ENCODE measurements around the gene ACOT7. TPM values are rescaled to one million over a fixed set of nuclear protein-coding genes. Genes with fewer than 3 reads are reported as not detected.

Gene ACOT7
- total RNA-seq, 4 donors from 2014 or later = 18.6 to 29.4 (median 23.2) TPM

DNA sequence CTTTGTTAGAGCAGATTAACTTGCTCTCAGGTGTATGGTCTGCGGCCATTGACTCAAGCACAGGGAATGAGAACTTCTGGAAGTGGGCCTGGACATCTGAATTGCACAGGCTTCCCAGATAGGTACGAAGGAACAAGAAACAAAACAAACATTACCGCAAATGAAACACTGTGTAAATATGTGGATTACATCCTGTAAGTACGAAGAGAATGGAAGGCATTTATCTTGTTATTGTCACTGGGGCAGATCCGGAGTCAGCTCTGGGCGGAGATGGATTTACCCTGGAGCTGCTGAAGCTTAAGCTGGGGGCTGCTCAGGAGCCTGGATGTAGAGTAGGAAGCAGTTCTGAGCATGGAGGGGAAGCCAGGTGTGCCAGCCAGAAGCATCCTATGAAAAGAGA, 19.3 kb upstream of the ACOT7 start:
- Histone ChIP-seq H3K27me3 (peaks cover 0 to 70% of the 10 kb centered on the region in 2 donors), H3K27ac (no peak overlapping the region), H3K36me3 (no peaks in the 10 kb centered on the region), H3K4me3 (no peak overlapping the region), H3K4me1 (peaks cover 0 to 5% (median 0%) of the 10 kb centered on the region in 4 donors), H3K9me3 (no peaks in the 10 kb centered on the region)
- no peak for DNase-seq (ENCODE audit: low spot score in 2 of 2)
- WGBS, 2 donors = 76 to 83% methylated on average over 6 of the region's 6 CpGs
- TF ChIP-seq EP300 (IDR thresholded peaks at IDR 0.05) (no peak), POLR2A (IDR thresholded peaks at IDR 0.05) (no peak)
- TF ChIP-seq, protein P1, sequence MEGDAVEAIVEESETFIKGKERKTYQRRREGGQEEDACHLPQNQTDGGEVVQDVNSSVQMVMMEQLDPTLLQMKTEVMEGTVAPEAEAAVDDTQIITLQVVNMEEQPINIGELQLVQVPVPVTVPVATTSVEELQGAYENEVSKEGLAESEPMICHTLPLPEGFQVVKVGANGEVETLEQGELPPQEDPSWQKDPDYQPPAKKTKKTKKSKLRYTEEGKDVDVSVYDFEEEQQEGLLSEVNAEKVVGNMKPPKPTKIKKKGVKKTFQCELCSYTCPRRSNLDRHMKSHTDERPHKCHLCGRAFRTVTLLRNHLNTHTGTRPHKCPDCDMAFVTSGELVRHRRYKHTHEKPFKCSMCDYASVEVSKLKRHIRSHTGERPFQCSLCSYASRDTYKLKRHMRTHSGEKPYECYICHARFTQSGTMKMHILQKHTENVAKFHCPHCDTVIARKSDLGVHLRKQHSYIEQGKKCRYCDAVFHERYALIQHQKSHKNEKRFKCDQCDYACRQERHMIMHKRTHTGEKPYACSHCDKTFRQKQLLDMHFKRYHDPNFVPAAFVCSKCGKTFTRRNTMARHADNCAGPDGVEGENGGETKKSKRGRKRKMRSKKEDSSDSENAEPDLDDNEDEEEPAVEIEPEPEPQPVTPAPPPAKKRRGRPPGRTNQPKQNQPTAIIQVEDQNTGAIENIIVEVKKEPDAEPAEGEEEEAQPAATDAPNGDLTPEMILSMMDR (IDR thresholded peaks at IDR 0.05) = no peak

DNA sequence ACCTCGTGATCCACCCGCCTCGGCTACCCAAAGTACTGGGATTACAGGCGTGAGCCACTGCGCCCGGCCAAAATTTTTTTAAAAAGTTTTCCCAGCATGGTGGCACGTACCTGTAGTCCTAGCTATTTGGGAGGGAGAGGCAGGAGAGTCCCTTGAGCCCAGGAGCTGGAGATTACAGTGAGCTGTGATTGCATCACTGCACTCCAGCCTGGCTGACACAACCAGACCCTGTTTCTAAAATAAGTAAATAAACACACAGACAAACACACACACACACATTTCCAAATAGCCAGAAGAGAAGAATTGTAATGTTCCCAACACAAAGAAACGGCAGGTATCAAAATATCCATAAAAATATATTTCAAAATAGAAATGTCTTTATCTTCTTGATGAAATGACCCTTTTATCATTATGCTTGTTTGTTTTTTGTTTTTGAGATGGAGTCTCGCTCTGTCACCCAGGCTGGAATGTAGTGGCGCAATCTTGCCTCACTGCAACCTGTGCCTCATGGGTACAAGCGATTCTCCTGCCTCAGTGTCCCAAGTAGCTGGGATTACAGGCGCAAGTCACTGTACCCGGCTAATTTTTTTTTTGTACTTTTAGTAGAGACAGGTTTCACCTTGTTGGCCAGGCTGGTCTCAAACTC, 16.8 kb upstream of the ACOT7 start:
- H3K36me3 ChIP-seq = no peaks in the 10 kb centered on the region
- H3K27ac ChIP-seq = no peak overlapping the region
- TF ChIP-seq, protein P1 (IDR thresholded peaks at IDR 0.05) = no peak
- TF ChIP-seq EP300 (IDR thresholded peaks at IDR 0.05) (no peak), POLR2A (IDR thresholded peaks at IDR 0.05) (no peak)
- peaks cover 0 to 53% of the 10 kb centered on the region in 2 donors for H3K27me3 ChIP-seq
- H3K4me1 ChIP-seq = peaks cover 0 to 5% (median 0%) of the 10 kb centered on the region in 4 donors
- no peak for DNase-seq (ENCODE audit: low spot score in 2 of 2)
- H3K9me3 ChIP-seq = no peaks in the 10 kb centered on the region
- WGBS, 2 donors = 84 to 87% methylated on average over 13 of the region's 13 CpGs
- H3K4me3 ChIP-seq = no peak overlapping the region

DNA sequence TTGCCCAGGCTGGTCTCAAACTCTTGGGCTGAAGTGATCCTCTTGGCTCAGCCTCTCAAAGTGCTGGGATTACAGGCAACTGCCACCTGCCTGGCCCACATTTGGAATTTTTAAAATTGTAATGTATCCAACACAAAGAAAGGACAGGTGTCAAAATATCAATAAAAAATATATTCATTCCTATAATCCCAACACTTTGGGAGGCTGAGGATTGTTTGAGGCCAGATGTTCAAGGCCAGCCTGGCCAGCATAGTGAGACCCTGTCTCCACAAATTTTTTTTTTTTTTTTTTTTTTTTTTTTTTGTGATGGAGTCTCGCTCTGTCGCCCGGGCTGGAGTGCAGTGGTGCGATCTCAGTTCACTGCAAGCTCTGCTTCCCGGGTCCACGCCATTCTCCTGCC, 16.2 kb upstream of the ACOT7 start:
- H3K9me3 ChIP-seq = no peaks in the 10 kb centered on the region
- no peak overlapping the region for H3K27ac ChIP-seq
- H3K4me1 ChIP-seq = peaks cover 0 to 4% (median 0%) of the 10 kb centered on the region in 4 donors
- no peaks in the 10 kb centered on the region for H3K36me3 ChIP-seq
- H3K4me3 ChIP-seq = no peak overlapping the region
- peaks cover 0 to 51% of the 10 kb centered on the region in 2 donors for H3K27me3 ChIP-seq
- 91 to 93% methylated on average over 6 of the region's 6 CpGs for WGBS, 2 donors
- DNase-seq (ENCODE audit: low spot score in 2 of 2) = no peak
- no peak for TF ChIP-seq POLR2A (IDR thresholded peaks at IDR 0.05)
- no peak for TF ChIP-seq EP300 (IDR thresholded peaks at IDR 0.05)
- TF ChIP-seq, protein P1 (IDR thresholded peaks at IDR 0.05) = no peak

DNA sequence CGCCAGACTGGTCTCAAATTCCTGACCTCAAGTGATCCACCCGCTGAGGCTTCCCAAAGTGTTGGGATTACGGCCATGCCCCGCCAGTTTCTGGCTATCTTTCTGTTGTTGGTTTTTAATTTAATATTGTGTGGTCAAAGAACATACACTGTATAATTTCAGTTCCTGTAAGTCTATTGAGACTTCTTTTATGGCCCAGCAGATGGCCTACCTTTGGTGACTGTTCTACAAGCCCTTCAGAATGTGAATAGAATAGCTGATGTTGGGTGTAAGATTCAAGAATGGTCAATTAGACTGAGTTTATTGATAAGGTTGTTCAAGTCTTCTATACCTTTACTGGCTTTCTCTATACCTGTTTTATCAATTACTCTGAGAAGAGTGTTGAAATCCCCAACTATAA, 15.5 kb upstream of the ACOT7 start:
- no peak for TF ChIP-seq POLR2A (IDR thresholded peaks at IDR 0.05)
- TF ChIP-seq, protein P1 (IDR thresholded peaks at IDR 0.05) = no peak
- TF ChIP-seq EP300 (IDR thresholded peaks at IDR 0.05) = no peak
- no peak overlapping the region for H3K27ac ChIP-seq
- 76 to 78% methylated on average over 4 of the region's 4 CpGs for WGBS, 2 donors

DNA sequence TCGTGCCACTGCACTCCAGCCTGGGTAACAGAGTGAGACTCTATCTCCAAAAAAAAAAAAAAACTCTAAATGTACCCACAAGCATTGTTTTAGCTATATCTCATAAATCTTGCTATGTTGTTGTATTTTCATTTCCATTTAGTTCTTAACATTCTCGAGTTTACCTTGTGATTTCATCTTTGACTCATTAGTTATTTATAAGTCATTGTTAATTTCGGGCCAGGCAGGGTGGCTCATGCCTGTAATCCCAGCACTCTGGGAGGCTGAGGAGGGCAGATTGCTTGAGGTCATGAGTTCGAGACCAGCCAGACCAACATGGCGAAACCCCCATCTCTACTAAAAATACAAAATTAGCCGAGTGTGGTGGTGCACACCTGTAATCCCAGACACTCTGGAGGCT, 14.5 kb upstream of the ACOT7 start:
- no peaks in the 10 kb centered on the region for H3K36me3 ChIP-seq
- H3K27me3 ChIP-seq = peaks cover 0 to 41% of the 10 kb centered on the region in 2 donors
- 71 to 82% methylated on average over 6 of the region's 6 CpGs for WGBS, 2 donors
- no peak overlapping the region for H3K4me3 ChIP-seq
- H3K4me1 ChIP-seq = no peaks in the 10 kb centered on the region
- H3K9me3 ChIP-seq = no peaks in the 10 kb centered on the region
- no peak overlapping the region for H3K27ac ChIP-seq
- TF ChIP-seq POLR2A (IDR thresholded peaks at IDR 0.05) = no peak
- no peak for TF ChIP-seq EP300 (IDR thresholded peaks at IDR 0.05)
- TF ChIP-seq, protein P1 (IDR thresholded peaks at IDR 0.05) = no peak
- DNase-seq (ENCODE audit: low spot score in 2 of 2) = no peak

More for the DNA sequence above, 15.5 kb upstream of the ACOT7 start:
- DNase-seq (ENCODE audit: low spot score in 2 of 2) = no peak
- Histone ChIP-seq H3K36me3 (no peaks in the 10 kb centered on the region), H3K27me3 (peaks cover 0 to 47% of the 10 kb centered on the region in 2 donors), H3K4me1 (no peaks in the 10 kb centered on the region), H3K4me3 (no peak overlapping the region), H3K9me3 (no peaks in the 10 kb centered on the region)
